HG03135 (cell line): ENCODE results near the gene SFXN3.

Source experiments
- ATAC-seq: cut with Tn5 transposase; IDR thresholded peaks from one replicate; pipeline ENCODE4 v1.9.1; 2021; ENCODE audit warnings: mild to moderate bottlenecking, moderate library complexity; ENCODE audit not compliant: unreplicated experiment

The SFXN3 gene

GRCh38 chr10:101056365-101057151 is 25.5 kb downstream of the SFXN3 start:
- no peak for ATAC-seq

GRCh38 chr10:101060036-101060950 is 29.3 kb downstream of the SFXN3 start:
- peak; percentile 41 for ATAC-seq

GRCh38 chr10:101060951-101061623 is 30.1 kb downstream of the SFXN3 start:
- peak; percentile 56 for ATAC-seq

- ATAC-seq, result peak; percentile 13
These were observed 30.7 kb downstream of the SFXN3 start, which contains the start of gene KAZALD1 for GRCh38 chr10:101061624-101062231. TSS of gene KAZALD1 (plus strand) at chr10:101061989. CDS start at chr10:101062593, 604 bp downstream.

- ATAC-seq, result no peak
These were observed 31.4 kb downstream of the SFXN3 start for GRCh38 chr10:101062232-101063049.

GRCh38 chr10:101063050-101063525 is 32.1 kb downstream of the SFXN3 start:
- ATAC-seq, result no peak

- ATAC-seq, result no peak
These were observed 32.7 kb downstream of the SFXN3 start for GRCh38 chr10:101063548-101064414.

- no peak for ATAC-seq
These were observed 33.5 kb downstream of the SFXN3 start for GRCh38 chr10:101064415-101065030.

- ATAC-seq, result no peak
These were observed 34.6 kb downstream of the SFXN3 start for GRCh38 chr10:101065481-101066145.

GRCh38 chr10:101066146-101066895 is 35.3 kb downstream of the SFXN3 start:
- peak; percentile 32 for ATAC-seq

- no peak for ATAC-seq
These were observed 35.9 kb downstream of the SFXN3 start for GRCh38 chr10:101066896-101067355.

GRCh38 chr10:101067356-101068083 is 36.5 kb downstream of the SFXN3 start:
- ATAC-seq, result peak; percentile 59

GRCh38 chr10:101069441-101069840 is 38.4 kb downstream of the SFXN3 start:
- ATAC-seq, result no peak

GRCh38 chr10:101070098-101070497 is 39.1 kb downstream of the SFXN3 start:
- no peak for ATAC-seq

- no peak for ATAC-seq
These were observed 40.3 kb downstream of the SFXN3 start for GRCh38 chr10:101071267-101071884.

- ATAC-seq, result no peak
These were observed 40.9 kb downstream of the SFXN3 start for GRCh38 chr10:101071885-101072433.
